Sigmoid colon (tissue), 4 donors: ENCODE measurements around the gene FXYD1.

Experiments
- CTCF ChIP-seq, 4 experiments: fragments of 450-650 bp in 3 of 4; fragments of 200-600 bp in 1 of 4; IDR thresholded peaks; one replicate each; pipeline ENCODE4 v1.5.1; 2016 to 2019; ENCODE audit warnings: antibody characterized with exemption in 4 of 4, mild to moderate bottlenecking in 3 of 4, moderate library complexity in 2 of 4
- EP300 ChIP-seq, 4 donors: sonication (generic); formaldehyde crosslinking; IDR thresholded peaks; one replicate each; pipeline ENCODE4 v1.6.1; 2017; ENCODE audit warnings: antibody characterized with exemption in 4 of 4
- POLR2A ChIP-seq, 2 donors: fragments of 450-650 bp; IDR thresholded peaks; one replicate each; pipeline ENCODE4 v1.6.1; 2016; ENCODE audit warnings: antibody characterized with exemption in 2 of 2, mild to moderate bottlenecking in 2 of 2, moderate library complexity in 2 of 2

- no peak for TF ChIP-seq POLR2A (IDR thresholded peaks at IDR 0.05)
- no peak for TF ChIP-seq CTCF (IDR thresholded peaks at IDR 0.05)
- no peak for TF ChIP-seq EP300 (IDR thresholded peaks at IDR 0.05)
Measured at GRCh38 chr19:35156673-35157014, 18.0 kb downstream of the FXYD1 start.
